ENCODE measurements around the gene HRH1. TPM values are rescaled to one million over a fixed set of nuclear protein-coding genes. Genes with fewer than 3 reads are reported as not detected.
A peak's percentile ranks its signal among the peaks of the same experiment; 100 is the strongest.
"Not testable (repeated sequence)": the region's sequence is repeated elsewhere in the genome, so short reads cannot be mapped to it uniquely, and the experiment has no call there.

The HRH1 gene
- total RNA-seq, 1 donor from 2014 or later, result 6.2 TPM

- Histone ChIP-seq H3K4me1 (no peaks in the 10 kb centered on the region), H3K27ac (no peak overlapping the region), H3K4me3 (no peak overlapping the region), H3K27me3 (no peaks in the 10 kb centered on the region), H3K36me3 (peaks cover 2 to 7% of the 10 kb centered on the region in 2 donors), H3K9me3 (no peaks in the 10 kb centered on the region)
- TF ChIP-seq CTCF (IDR thresholded peaks at IDR 0.05), result no peak
- peak in 1 of 2 donors; percentile 2 for DNase-seq (ENCODE audit: low spot score in 2 of 2)
- intact Hi-C loops (cut with DNase I), result no loop called here
Measured at GRCh38 chr3:11251807-11252176, 97.5 kb downstream of the HRH1 start.

GRCh38 chr3:11254876-11255275 is 100.6 kb downstream of the HRH1 start:
- Histone ChIP-seq H3K9me3 (no peaks in the 10 kb centered on the region), H3K4me3 (no peak overlapping the region), H3K27ac (no peak overlapping the region), H3K4me1 (no peaks in the 10 kb centered on the region), H3K36me3 (peaks cover 12 to 16% of the 10 kb centered on the region in 2 donors), H3K27me3 (no peaks in the 10 kb centered on the region)
- no peak for TF ChIP-seq CTCF (IDR thresholded peaks at IDR 0.05)
- DNase-seq (ENCODE audit: low spot score in 2 of 2), result peak in 1 of 2 donors; percentile 1
- intact Hi-C loops (cut with DNase I), result no loop called here

GRCh38 chr3:11255537-11255936 is 101.2 kb downstream of the HRH1 start:
- H3K4me1 ChIP-seq; H3K4me3 ChIP-seq; H3K27ac ChIP-seq; intact Hi-C loops (cut with DNase I); H3K9me3 ChIP-seq; H3K27me3 ChIP-seq: not testable (repeated sequence)
- H3K36me3 ChIP-seq, result peaks cover 18 to 23% of the 10 kb centered on the region in 2 donors
- DNase-seq (ENCODE audit: low spot score in 2 of 2), result peak in 1 of 2 donors; percentile 21

GRCh38 chr3:11258958-11259357 is 104.7 kb downstream of the HRH1 start:
- TF ChIP-seq CTCF (IDR thresholded peaks at IDR 0.05), result no peak
- H3K4me3 ChIP-seq, result no peak overlapping the region
- H3K36me3 ChIP-seq, result peaks cover 19 to 38% of the 10 kb centered on the region in 2 donors
- no peaks in the 10 kb centered on the region for H3K4me1 ChIP-seq
- intact Hi-C loops (cut with DNase I), result no loop called here
- H3K9me3 ChIP-seq, result no peaks in the 10 kb centered on the region
- DNase-seq (ENCODE audit: low spot score in 2 of 2), result no peak
- no peaks in the 10 kb centered on the region for H3K27me3 ChIP-seq
- H3K27ac ChIP-seq, result no peak overlapping the region

GRCh38 chr3:11260460-11260859 is 106.2 kb downstream of the HRH1 start:
- no peaks in the 10 kb centered on the region for H3K4me1 ChIP-seq
- no peaks in the 10 kb centered on the region for H3K27me3 ChIP-seq
- no peak overlapping the region for H3K4me3 ChIP-seq
- no peak for TF ChIP-seq CTCF (IDR thresholded peaks at IDR 0.05)
- H3K36me3 ChIP-seq, result peaks cover 19 to 31% of the 10 kb centered on the region in 2 donors
- H3K9me3 ChIP-seq, result no peaks in the 10 kb centered on the region
- no peak for DNase-seq (ENCODE audit: low spot score in 2 of 2)
- H3K27ac ChIP-seq, result no peak overlapping the region
- intact Hi-C loops (cut with DNase I), result no loop called here

GRCh38 chr3:11269007-11269406 is 114.7 kb downstream of the HRH1 start:
- intact Hi-C loops (cut with DNase I), result no loop called here
- DNase-seq (ENCODE audit: low spot score in 2 of 2), result no peak
- no peak for TF ChIP-seq CTCF (IDR thresholded peaks at IDR 0.05)

More at GRCh38 chr3:11269007-11269406, 114.7 kb downstream of the HRH1 start:
- Histone ChIP-seq H3K4me3 (no peak overlapping the region), H3K4me1 (peaks cover 8 to 17% of the 10 kb centered on the region in 2 donors), H3K9me3 (no peaks in the 10 kb centered on the region), H3K27me3 (no peaks in the 10 kb centered on the region), H3K27ac (no peak overlapping the region), H3K36me3 (no peaks in the 10 kb centered on the region)
